Nephron (organoid): ENCODE results near the gene DDX49.
"Not testable (repeated sequence)": the region's sequence is repeated elsewhere in the genome, so short reads cannot be mapped to it uniquely, and the experiment has no call there.

Experiments
- H3K27ac Mint-ChIP-seq, 3 experiments: 2 replicates each; pipeline ENCODE4 v1.8.0; 2020; ENCODE audit warnings: mixed read lengths in 3 of 3, mild to moderate bottlenecking in 2 of 3, moderate library complexity in 1 of 3
- H3K27me3 Mint-ChIP-seq: 2 replicates; pipeline ENCODE4 v1.8.0; 2021; ENCODE audit warnings: low read depth, mild to moderate bottlenecking, moderate library complexity, mixed read lengths
- H3K36me3 Mint-ChIP-seq: 2 replicates; pipeline ENCODE4 v1.8.0; 2020; ENCODE audit warnings: low read depth, mixed read lengths
- H3K4me1 Mint-ChIP-seq: 2 replicates; pipeline ENCODE4 v1.8.0; 2020; ENCODE audit warnings: mixed read lengths
- H3K4me3 Mint-ChIP-seq, 3 experiments: 2 replicates each; pipeline ENCODE4 v1.8.0; 2020; ENCODE audit warnings: mild to moderate bottlenecking in 3 of 3, mixed read lengths in 3 of 3, moderate library complexity in 2 of 3
- H3K9me3 Mint-ChIP-seq: 2 replicates; pipeline ENCODE4 v1.8.0; 2020; ENCODE audit warnings: mixed read lengths
- CTCF ChIP-seq, 3 experiments: fragments of 200-600 bp; sonication (generic); IDR thresholded peaks; one replicate each; pipeline ENCODE4 v1.5.0; 2021; ENCODE audit warnings: antibody characterized with exemption in 3 of 3; ENCODE audit not compliant: unreplicated experiment in 3 of 3

The DDX49 gene

GRCh38 chr19:18898081-18898606, 21.4 kb upstream of the DDX49 start:
- no peaks in the 10 kb centered on the region for H3K9me3 Mint-ChIP-seq
- TF ChIP-seq CTCF (IDR thresholded peaks at IDR 0.05; ENCODE audit: unreplicated experiment in 3 of 3): no peak
- H3K4me1 Mint-ChIP-seq: no peaks in the 10 kb centered on the region
- no peak overlapping the region for H3K27ac Mint-ChIP-seq
- no peaks in the 10 kb centered on the region for H3K27me3 Mint-ChIP-seq
- peaks cover 5% of the 10 kb centered on the region for H3K36me3 Mint-ChIP-seq
- peak overlapping the region; percentile 85 to 90 (median 89) for H3K4me3 Mint-ChIP-seq

GRCh38 chr19:18898607-18899408, 20.7 kb upstream of the DDX49 start:
- Mint-ChIP-seq H3K9me3 (no peaks in the 10 kb centered on the region), H3K27ac (no peak overlapping the region), H3K4me3 (no peak overlapping the region), H3K36me3 (peaks cover 5% of the 10 kb centered on the region), H3K27me3 (no peaks in the 10 kb centered on the region), H3K4me1 (no peaks in the 10 kb centered on the region)
- TF ChIP-seq CTCF (IDR thresholded peaks at IDR 0.05; ENCODE audit: unreplicated experiment in 3 of 3): no peak

GRCh38 chr19:18899624-18900560, 19.6 kb upstream of the DDX49 start:
- TF ChIP-seq CTCF (IDR thresholded peaks at IDR 0.05; ENCODE audit: unreplicated experiment in 3 of 3): no peak
- Mint-ChIP-seq H3K36me3 (peaks cover 5% of the 10 kb centered on the region), H3K27me3 (no peaks in the 10 kb centered on the region), H3K27ac (no peak overlapping the region), H3K4me1 (no peaks in the 10 kb centered on the region), H3K4me3 (no peak overlapping the region), H3K9me3 (no peaks in the 10 kb centered on the region)

GRCh38 chr19:18900700-18901481, 18.6 kb upstream of the DDX49 start:
- no peaks in the 10 kb centered on the region for H3K9me3 Mint-ChIP-seq
- H3K36me3 Mint-ChIP-seq: peaks cover 9% of the 10 kb centered on the region
- no peak overlapping the region for H3K27ac Mint-ChIP-seq
- no peaks in the 10 kb centered on the region for H3K27me3 Mint-ChIP-seq
- no peak overlapping the region for H3K4me3 Mint-ChIP-seq
- H3K4me1 Mint-ChIP-seq: no peaks in the 10 kb centered on the region
- TF ChIP-seq CTCF (IDR thresholded peaks at IDR 0.05; ENCODE audit: unreplicated experiment in 3 of 3): no peak

- TF ChIP-seq CTCF (IDR thresholded peaks at IDR 0.05; ENCODE audit: unreplicated experiment in 3 of 3): no peak
- Mint-ChIP-seq H3K27ac (no peak overlapping the region), H3K36me3 (peaks cover 9% of the 10 kb centered on the region), H3K27me3 (no peaks in the 10 kb centered on the region), H3K4me3 (no peak overlapping the region), H3K9me3 (no peaks in the 10 kb centered on the region), H3K4me1 (no peaks in the 10 kb centered on the region)
Measured at GRCh38 chr19:18901491-18901890, 18.0 kb upstream of the DDX49 start.

GRCh38 chr19:18902519-18902918, 17.0 kb upstream of the DDX49 start:
- H3K4me1 Mint-ChIP-seq, H3K36me3 Mint-ChIP-seq, H3K4me3 Mint-ChIP-seq, H3K9me3 Mint-ChIP-seq, H3K27ac Mint-ChIP-seq, H3K27me3 Mint-ChIP-seq: not testable (repeated sequence)
